ENCODE measurements around the gene WBP2.

WBP2 gene

GRCh38 chr17:75826561-75827307 is 28.4 kb downstream of the WBP2 start:
- no peak for TF ChIP-seq CTCF (IDR thresholded peaks at IDR 0.05; ENCODE audit: extremely low read depth, missing control alignments)
- peak; percentile 25 for DNase-seq (ENCODE audit: low spot score)

GRCh38 chr17:75825748-75826370 is 29.3 kb downstream of the WBP2 start:
- DNase-seq (ENCODE audit: low spot score), result no peak
- TF ChIP-seq CTCF (IDR thresholded peaks at IDR 0.05; ENCODE audit: extremely low read depth, missing control alignments), result no peak

GRCh38 chr17:75825149-75825552 is 30.0 kb downstream of the WBP2 start:
- DNase-seq (ENCODE audit: low spot score), result no peak
- TF ChIP-seq CTCF (IDR thresholded peaks at IDR 0.05; ENCODE audit: extremely low read depth, missing control alignments), result no peak

- TF ChIP-seq CTCF (IDR thresholded peaks at IDR 0.05; ENCODE audit: extremely low read depth, missing control alignments), result no peak
- DNase-seq (ENCODE audit: low spot score), result no peak
Measured at GRCh38 chr17:75824666-75825065, 30.5 kb downstream of the WBP2 start.

GRCh38 chr17:75824050-75824552 is 31.0 kb downstream of the WBP2 start:
- no peak for DNase-seq (ENCODE audit: low spot score)
- TF ChIP-seq CTCF (IDR thresholded peaks at IDR 0.05; ENCODE audit: extremely low read depth, missing control alignments), result no peak

- no peak for DNase-seq (ENCODE audit: low spot score)
- no peak for TF ChIP-seq CTCF (IDR thresholded peaks at IDR 0.05; ENCODE audit: extremely low read depth, missing control alignments)
Measured at GRCh38 chr17:75823257-75824041, 31.7 kb downstream of the WBP2 start.

- DNase-seq (ENCODE audit: low spot score), result peak; percentile 32
- no peak for TF ChIP-seq CTCF (IDR thresholded peaks at IDR 0.05; ENCODE audit: extremely low read depth, missing control alignments)
Measured at GRCh38 chr17:75822800-75823166, 32.4 kb downstream of the WBP2 start.
